ENCODE results near the gene SMAD3. TPM values are rescaled to one million over a fixed set of nuclear protein-coding genes. Genes with fewer than 3 reads are reported as not detected.

The SMAD3 gene
- total RNA-seq, 4 donors from 2014 or later: 25.9 to 69.4 (median 35.2) TPM

GRCh38 chr15:67126551-67127330 lies 61.3 kb downstream of the SMAD3 start:
- no peak for DNase-seq (ENCODE audit: low spot score in 2 of 2)
- WGBS, 2 donors: 83 to 85% methylated on average over 16 of the region's 16 CpGs
- intact Hi-C loops (cut with DNase I; ENCODE audit: low total_unique reads): no loop called here

GRCh38 chr15:67127331-67127664 lies 61.9 kb downstream of the SMAD3 start:
- WGBS, 2 donors: 84 to 90% methylated on average over 5 of the region's 5 CpGs
- DNase-seq (ENCODE audit: low spot score in 2 of 2): no peak
- TF ChIP-seq, protein P1, sequence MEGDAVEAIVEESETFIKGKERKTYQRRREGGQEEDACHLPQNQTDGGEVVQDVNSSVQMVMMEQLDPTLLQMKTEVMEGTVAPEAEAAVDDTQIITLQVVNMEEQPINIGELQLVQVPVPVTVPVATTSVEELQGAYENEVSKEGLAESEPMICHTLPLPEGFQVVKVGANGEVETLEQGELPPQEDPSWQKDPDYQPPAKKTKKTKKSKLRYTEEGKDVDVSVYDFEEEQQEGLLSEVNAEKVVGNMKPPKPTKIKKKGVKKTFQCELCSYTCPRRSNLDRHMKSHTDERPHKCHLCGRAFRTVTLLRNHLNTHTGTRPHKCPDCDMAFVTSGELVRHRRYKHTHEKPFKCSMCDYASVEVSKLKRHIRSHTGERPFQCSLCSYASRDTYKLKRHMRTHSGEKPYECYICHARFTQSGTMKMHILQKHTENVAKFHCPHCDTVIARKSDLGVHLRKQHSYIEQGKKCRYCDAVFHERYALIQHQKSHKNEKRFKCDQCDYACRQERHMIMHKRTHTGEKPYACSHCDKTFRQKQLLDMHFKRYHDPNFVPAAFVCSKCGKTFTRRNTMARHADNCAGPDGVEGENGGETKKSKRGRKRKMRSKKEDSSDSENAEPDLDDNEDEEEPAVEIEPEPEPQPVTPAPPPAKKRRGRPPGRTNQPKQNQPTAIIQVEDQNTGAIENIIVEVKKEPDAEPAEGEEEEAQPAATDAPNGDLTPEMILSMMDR (IDR thresholded peaks at IDR 0.05): no peak
- no peak for TF ChIP-seq POLR2A (IDR thresholded peaks at IDR 0.05)
- intact Hi-C loops (cut with DNase I; ENCODE audit: low total_unique reads): no loop called here
- no peak overlapping the region for H3K4me3 ChIP-seq (ENCODE audit: low read depth, poor library complexity, severe bottlenecking)

More at GRCh38 chr15:67126551-67127330, 61.3 kb downstream of the SMAD3 start:
- TF ChIP-seq, protein P1 (IDR thresholded peaks at IDR 0.05): no peak
- no peak for TF ChIP-seq POLR2A (IDR thresholded peaks at IDR 0.05)
- H3K4me3 ChIP-seq (ENCODE audit: low read depth, poor library complexity, severe bottlenecking): no peak overlapping the region

DNA sequence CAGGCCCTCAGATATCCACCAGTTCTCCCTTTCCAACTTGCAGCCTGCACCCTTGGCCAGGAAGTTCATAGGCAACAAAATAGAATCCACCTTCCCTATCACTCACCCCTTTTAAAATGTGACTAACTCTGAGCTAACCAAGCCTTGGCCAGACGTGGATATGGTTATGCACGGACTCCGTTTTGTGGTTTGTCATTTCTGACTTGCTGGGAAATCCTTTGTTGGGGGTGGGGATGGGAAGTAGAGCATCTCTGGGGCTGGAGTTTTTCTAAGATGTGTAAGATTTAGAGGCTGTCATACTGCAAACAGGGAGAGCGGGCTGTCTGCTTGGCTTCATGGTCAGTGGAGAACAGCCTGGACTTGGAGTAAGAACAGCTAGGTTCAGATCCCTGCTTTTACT lies 62.6 kb downstream of the SMAD3 start:
- DNase-seq (ENCODE audit: low spot score in 2 of 2): no peak
- H3K4me3 ChIP-seq (ENCODE audit: low read depth, poor library complexity, severe bottlenecking): no peak overlapping the region
- WGBS, 2 donors: 43 to 50% methylated on average over 4 of the region's 4 CpGs
- TF ChIP-seq, protein P1 (IDR thresholded peaks at IDR 0.05): no peak
- no peak for TF ChIP-seq POLR2A (IDR thresholded peaks at IDR 0.05)
- intact Hi-C loops (cut with DNase I; ENCODE audit: low total_unique reads): no loop called here

DNA sequence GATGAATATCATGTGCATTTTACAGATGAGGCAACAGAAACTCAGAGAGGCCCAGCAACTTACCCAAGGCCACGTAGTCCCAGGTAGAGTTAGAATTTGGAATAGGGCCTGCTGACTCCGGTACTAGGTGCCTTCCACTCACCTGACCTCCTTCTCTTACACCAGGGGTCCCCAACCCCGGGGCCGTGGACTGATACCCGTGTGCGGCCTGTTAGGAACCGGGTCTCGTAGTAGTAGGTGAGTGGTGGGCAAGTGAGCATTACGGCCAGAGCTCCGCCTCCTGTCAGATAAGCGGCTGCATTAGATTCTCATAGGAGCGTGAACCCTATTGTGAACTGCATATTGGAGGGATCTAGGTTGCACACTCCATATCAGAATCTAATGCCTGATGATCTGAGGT lies 64.8 kb downstream of the SMAD3 start:
- WGBS, 2 donors: 91 to 93% methylated on average over 12 of the region's 12 CpGs
- H3K4me3 ChIP-seq (ENCODE audit: low read depth, poor library complexity, severe bottlenecking): no peak overlapping the region
- intact Hi-C loops (cut with DNase I; ENCODE audit: low total_unique reads): no loop called here
- no peak for DNase-seq (ENCODE audit: low spot score in 2 of 2)
- TF ChIP-seq, protein P1 (IDR thresholded peaks at IDR 0.05): no peak
- no peak for TF ChIP-seq POLR2A (IDR thresholded peaks at IDR 0.05)

- TF ChIP-seq, protein P1 (IDR thresholded peaks at IDR 0.05): no peak
- TF ChIP-seq POLR2A (IDR thresholded peaks at IDR 0.05): no peak
- H3K4me3 ChIP-seq (ENCODE audit: low read depth, poor library complexity, severe bottlenecking): no peak overlapping the region
- peak in 1 of 2 donors; percentile 69 for DNase-seq (ENCODE audit: low spot score in 2 of 2)
- intact Hi-C loops (cut with DNase I; ENCODE audit: low total_unique reads): no loop called here
- 55 to 58% methylated on average over 15 of the region's 15 CpGs for WGBS, 2 donors
Measured at GRCh38 chr15:67130673-67131601, 65.5 kb downstream of the SMAD3 start.
